ENCODE data around the gene CHST15.

- TF ChIP-seq CTCF (IDR thresholded peaks at IDR 0.05) (no peak), POLR2A (IDR thresholded peaks at IDR 0.05) (no peak)
These were observed 4.5 kb upstream of the CHST15 start for GRCh38 chr10:124097883-124098282.
